Retina (tissue), 1 donor: ENCODE data around the gene PLEKHA6.

ENCODE experiments used
- DNase-seq: peaks from one replicate; pipeline ENCODE4 v3.0.0-alpha.2; 2016

The PLEKHA6 gene

GRCh38 chr1:204382714-204383083 is 23.0 kb upstream of the PLEKHA6 start:
- no peak for DNase-seq

DNA sequence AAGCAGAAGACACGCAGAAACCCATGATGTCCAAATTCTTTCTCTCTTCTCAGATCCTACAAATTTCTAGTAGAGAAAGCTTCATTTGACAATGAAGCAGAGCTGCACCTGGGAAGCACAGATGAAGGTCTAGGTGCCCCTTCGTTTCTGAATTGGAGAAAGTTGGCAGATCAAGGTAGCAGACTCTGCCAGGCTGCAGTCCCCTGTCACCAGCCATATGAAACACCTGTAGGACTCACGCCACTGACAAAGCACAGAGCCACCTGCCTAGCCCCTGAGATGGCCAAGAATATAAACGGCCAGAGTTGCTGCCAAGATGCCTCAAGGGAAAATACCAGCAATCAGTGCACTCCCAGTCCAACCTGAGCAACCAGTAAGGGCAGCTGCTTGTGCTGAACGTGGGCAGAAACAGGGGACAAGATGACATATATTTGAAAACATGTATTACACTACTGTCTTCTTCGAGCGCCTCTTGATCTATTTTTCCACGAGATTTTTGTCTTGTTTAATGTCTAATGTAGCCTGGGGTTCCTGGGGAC is 20.6 kb upstream of the PLEKHA6 start:
- no peak for DNase-seq

- DNase-seq, result peak; percentile 79
Observed at GRCh38 chr1:204377800-204378668, 18.3 kb upstream of the PLEKHA6 start.

GRCh38 chr1:204376919-204377799 is 17.4 kb upstream of the PLEKHA6 start:
- no peak for DNase-seq

- DNase-seq, result no peak
Observed at GRCh38 chr1:204376465-204376864, 16.7 kb upstream of the PLEKHA6 start.

DNA sequence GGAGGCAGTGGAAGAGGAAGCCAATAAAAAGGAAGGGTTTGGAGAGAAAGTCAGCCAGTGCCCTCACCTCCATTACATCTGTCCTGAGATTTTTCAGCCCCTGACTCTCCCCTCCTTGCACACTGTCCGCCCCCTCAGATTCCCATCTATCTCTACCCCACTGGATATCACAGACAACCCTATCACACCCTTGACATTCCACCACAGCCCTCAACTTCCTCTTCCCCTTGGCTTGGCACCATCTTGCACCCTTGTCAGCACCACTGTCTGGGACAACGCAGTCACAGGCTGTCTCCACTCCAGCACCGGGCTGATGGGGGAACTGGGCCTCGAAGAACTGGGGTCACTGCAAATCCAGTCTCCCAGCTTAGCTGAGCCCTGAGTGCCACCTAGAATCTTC is 14.2 kb upstream of the PLEKHA6 start:
- DNase-seq, result no peak

DNA sequence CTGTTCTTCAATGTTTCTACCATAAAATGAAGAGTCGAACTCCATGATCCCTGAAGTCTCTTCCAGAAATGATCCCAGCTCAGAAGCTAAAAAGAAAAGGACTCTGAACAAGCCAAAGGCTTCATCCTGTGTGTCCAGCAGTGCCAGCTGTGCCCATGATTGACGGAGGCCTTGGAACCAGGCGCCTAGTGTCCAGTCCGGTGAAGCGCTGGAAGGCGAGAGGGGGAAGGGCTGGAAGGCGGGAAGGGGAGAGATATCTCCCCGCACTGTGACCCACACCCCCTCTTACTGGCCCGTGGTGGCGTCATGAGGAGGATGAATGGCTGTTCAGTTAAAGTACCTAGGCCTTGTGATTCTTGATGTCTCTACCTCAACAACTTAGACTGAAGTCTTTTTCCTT is 10.4 kb upstream of the PLEKHA6 start:
- DNase-seq, result no peak

DNA sequence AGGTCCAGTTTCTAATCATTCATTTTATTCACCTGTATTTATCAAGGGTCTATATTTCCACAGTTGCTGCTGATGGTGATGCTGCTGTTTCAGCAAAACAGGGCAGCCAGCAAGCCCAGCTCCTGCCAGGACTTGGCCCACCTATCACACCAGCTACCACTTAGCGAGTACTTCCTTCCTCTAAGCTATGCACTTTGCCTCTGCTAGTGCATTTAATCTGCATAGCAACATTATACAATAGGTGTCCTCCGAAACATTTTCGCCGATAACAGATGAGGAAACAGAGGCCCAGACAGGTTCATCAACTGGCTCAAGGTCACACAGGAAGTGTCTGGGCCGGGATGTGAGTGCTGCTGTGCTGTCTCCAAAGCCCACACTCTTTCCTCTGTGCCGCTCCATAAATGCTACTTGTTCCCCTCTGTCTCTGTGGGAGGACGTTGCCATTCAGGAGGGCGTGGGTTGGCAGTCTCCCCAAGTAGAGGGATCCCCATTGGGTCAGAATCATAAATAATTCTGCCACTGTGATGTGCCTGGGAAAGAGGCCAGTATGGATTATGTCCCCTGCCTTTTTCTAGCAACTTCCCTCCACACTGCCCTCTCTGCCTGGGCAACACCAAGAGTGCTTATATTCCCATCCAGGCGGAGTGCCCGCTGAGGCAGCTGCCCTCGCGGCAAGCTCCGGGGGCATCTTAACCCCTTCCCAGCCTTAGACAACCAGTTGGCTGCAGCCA is 9.4 kb upstream of the PLEKHA6 start:
- DNase-seq, result no peak

- no peak for DNase-seq
Observed at GRCh38 chr1:204367956-204368355, 8.2 kb upstream of the PLEKHA6 start.

- no peak for DNase-seq
Observed at GRCh38 chr1:204367193-204367858, 7.6 kb upstream of the PLEKHA6 start.

DNA sequence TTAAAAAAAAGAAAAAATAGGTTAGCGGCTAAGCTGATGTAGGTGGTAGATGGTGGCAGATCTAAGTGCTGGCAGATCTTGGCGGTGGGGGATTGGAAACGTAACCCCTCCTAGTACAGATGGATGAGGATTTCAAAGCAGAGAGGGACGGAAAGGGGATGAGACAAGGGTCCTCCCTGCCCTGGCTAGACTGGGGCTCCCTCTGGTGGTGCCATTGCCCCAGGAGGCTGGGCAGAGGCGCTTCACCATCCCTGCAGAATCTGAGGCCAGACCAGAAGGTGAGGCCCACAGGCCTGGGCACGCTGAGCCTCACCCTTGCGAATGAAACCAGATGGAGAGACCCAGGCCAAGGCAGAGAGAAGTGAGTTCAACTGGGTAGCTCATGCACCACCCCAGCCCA is 7.0 kb upstream of the PLEKHA6 start:
- DNase-seq, result no peak

GRCh38 chr1:204363335-204364114 is 3.8 kb upstream of the PLEKHA6 start:
- peak; percentile 91 for DNase-seq

GRCh38 chr1:204362984-204363334 is 3.2 kb upstream of the PLEKHA6 start:
- DNase-seq, result no peak

DNA sequence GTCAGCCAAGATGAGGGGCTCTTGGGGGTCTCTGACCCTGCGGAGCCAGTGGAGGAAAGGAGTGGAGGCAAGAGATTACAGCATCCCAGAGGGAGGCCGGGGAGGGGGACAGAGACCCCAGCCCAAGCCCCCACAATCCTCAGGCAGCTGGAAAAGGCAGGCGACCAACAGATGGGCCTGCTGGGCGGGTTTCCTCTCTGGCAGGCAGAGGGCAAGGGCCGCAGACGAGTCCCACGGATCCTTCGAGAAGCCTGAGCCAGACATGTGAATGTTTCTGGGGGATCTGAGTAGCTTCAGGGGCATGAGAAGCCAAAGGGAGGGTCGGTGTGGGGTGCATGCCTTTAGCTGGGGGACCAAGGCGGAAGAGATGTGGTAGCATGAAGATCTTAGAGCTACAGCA is 2.1 kb upstream of the PLEKHA6 start:
- no peak for DNase-seq

DNA sequence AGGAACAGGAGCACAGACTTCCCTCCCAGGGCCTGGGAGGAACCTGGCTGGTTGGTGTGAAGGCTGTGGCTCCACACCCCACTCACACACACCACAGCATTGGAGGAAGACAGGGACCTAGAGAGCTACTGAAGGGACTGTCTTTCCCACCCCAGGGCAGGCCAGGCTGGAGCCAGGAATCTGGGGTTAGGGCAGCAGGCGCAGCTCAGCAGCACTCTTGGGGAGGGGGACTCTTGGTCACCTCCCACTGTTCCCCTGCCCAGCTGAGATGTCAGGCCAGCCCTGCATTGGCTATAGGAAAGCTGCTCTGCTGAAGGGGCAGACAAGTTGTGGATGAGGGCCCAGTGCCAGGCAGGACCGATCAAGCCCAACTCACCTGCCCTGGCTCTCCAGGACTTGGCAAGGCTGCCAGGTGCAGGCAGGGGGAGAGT is 1.6 kb upstream of the PLEKHA6 start:
- no peak for DNase-seq

- no peak for DNase-seq
Observed at GRCh38 chr1:204360314-204360713, 585 bp upstream of the PLEKHA6 start.

- peak; percentile 64 for DNase-seq
Observed at GRCh38 chr1:204359131-204359473, 627 bp downstream of the PLEKHA6 start.

- peak; percentile 52 for DNase-seq
Observed at GRCh38 chr1:204358605-204359004, 1.1 kb downstream of the PLEKHA6 start.

- DNase-seq, result peak; percentile 66
Observed at GRCh38 chr1:204357551-204358490, 1.9 kb downstream of the PLEKHA6 start.

GRCh38 chr1:204356997-204357396 is 2.7 kb downstream of the PLEKHA6 start:
- no peak for DNase-seq

GRCh38 chr1:204355913-204356312 is 3.8 kb downstream of the PLEKHA6 start:
- no peak for DNase-seq
